DMS 273 treated with DMSO at 0.1 percent for 48 hours (cell line): ENCODE data around the gene KCNK4.
A peak's percentile ranks its signal among the peaks of the same experiment; 100 is the strongest.
"Not testable (repeated sequence)": the region's sequence is repeated elsewhere in the genome, so short reads cannot be mapped to it uniquely, and the experiment has no call there.

Source experiments
- DNase-seq: peaks from one replicate; lab custom pipeline; 2025; lab: John Stamatoyannopoulos, UW

Gene KCNK4

DNA sequence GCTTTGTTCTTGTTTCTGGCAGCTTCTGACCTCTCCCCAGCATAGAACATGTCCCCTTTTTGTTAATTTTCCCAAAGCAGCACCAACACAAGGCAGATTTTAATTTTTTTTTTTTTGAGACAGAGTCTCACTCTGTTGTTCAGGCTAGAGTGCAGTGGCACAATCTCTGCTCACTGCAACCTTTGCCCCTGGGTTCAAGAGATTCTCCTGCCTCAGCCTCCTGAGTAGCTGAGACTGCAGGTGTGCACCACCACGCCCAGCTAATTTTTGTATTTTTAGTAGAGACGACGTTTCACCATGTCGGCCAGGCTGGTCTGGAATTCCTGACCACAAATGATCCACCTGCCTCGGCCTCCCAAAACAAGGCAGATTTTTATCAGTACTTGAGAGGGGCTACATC lies 16.7 kb downstream of the KCNK4 start:
- DNase-seq: not testable (repeated sequence)

DNA sequence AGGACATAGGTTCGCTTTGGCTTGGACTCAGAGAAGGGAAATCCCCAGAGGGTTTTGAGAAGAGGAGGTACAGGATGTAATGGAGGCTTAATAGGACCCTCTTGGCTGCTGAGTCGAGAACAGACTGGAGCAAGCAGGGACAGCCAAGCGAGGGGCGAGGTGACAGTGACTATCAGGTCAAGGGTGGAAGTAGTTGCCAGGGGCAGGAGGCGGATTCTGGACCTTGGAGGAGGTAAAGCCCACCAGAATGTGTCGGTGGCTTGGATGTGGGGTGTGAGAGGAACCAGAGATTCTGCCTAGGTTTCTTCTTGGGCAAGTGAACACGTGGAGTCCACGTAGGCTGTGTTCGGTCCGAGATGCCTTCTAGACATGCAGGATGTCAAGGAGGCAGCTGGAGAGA lies 21.8 kb downstream of the KCNK4 start:
- DNase-seq: no peak

DNA sequence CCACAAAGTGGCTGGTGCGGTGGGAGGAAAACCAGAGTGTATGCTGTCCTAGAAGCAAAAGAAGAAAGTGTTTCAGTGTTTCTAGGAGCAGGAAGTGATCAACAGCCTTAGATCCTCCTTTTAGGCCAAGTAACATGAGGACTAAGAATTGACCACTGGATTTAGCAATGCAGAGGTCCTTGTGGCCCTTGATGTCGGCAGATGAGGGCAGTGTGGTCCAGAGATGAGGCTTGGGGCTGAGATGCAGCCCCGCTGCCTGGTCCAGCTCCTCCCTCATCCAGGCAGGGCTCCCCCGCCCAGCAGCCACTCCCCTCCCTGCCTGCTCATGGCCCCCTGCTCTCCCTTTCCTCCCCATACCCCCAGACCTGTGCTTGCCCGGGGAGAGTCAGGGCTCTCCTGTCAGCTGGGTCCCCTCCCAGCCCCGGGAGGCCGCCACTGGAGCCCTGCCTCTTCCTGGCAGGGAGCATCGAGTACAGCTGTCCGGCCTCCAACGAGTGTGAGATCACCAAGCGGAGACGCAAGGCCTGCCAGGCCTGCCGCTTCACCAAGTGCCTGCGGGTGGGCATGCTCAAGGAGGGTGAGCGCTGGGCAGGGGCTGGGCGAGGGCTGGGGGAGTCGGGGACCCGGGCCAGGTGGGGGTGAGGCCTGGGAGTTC lies 22.5 kb downstream of the KCNK4 start:
- DNase-seq: no peak

DNA sequence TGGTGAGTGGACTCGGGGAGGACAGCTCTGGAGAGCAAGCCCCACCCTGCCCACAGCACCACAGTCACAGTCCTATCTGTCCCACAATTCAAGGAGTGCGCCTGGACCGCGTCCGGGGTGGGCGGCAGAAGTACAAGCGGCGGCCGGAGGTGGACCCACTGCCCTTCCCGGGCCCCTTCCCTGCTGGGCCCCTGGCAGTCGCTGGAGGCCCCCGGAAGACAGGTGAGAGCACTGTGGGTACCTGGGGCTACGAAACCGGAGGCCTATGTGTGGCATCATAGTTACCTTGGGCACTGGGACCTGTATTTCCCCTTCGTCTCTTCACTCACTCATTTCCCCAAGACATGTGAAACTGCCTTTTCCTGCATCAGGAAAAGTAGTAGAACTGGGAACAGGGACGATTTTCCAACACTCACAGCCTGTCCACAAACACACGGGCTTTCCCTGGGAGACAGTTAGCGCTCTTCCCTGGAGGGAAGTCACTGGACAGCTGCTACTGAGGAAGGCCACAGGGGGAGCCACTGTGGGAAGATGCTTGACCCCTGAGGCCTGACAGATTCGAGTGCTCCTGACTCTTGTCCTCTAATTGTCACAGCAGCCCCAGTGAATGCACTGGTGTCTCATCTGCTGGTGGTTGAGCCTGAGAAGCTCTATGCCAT lies 23.2 kb downstream of the KCNK4 start:
- DNase-seq: no peak

DNA sequence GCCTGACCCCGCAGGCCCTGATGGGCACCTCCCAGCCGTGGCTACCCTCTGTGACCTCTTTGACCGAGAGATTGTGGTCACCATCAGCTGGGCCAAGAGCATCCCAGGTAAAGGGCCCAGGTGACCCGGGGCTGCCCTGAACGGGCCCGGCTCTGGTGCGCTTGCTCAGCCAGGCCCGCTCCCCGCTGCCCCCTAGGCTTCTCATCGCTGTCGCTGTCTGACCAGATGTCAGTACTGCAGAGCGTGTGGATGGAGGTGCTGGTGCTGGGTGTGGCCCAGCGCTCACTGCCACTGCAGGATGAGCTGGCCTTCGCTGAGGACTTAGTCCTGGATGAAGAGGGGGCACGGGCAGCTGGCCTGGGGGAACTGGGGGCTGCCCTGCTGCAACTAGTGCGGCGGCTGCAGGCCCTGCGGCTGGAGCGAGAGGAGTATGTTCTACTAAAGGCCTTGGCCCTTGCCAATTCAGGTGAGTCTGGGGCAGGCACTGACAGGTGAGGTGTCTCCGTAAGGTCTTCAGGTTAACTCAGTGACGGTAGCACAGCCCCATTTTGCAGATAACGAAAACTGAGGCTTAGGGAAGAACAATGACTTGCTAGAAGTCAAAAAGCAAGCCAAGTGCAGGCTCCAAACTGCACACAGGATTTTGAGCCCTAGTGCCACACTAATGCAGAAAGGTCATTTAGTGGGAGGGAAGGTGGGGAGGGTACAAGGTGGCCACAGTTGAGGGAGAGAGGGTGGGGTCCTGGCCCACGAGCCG lies 23.9 kb downstream of the KCNK4 start:
- no peak for DNase-seq

DNA sequence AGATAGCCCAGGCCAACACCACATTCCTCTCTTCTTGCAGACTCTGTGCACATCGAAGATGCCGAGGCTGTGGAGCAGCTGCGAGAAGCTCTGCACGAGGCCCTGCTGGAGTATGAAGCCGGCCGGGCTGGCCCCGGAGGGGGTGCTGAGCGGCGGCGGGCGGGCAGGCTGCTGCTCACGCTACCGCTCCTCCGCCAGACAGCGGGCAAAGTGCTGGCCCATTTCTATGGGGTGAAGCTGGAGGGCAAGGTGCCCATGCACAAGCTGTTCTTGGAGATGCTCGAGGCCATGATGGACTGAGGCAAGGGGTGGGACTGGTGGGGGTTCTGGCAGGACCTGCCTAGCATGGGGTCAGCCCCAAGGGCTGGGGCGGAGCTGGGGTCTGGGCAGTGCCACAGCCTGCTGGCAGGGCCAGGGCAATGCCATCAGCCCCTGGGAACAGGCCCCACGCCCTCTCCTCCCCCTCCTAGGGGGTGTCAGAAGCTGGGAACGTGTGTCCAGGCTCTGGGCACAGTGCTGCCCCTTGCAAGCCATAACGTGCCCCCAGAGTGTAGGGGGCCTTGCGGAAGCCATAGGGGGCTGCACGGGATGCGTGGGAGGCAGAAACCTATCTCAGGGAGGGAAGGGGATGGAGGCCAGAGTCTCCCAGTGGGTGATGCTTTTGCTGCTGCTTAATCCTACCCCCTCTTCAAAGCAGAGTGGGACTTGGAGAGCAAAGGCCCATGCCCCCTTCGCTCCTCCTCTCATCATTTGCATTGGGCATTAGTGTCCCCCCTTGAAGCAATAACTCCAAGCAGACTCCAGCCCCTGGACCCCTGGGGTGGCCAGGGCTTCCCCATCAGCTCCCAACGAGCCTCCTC lies 24.8 kb downstream of the KCNK4 start:
- not testable (repeated sequence) for DNase-seq

DNA sequence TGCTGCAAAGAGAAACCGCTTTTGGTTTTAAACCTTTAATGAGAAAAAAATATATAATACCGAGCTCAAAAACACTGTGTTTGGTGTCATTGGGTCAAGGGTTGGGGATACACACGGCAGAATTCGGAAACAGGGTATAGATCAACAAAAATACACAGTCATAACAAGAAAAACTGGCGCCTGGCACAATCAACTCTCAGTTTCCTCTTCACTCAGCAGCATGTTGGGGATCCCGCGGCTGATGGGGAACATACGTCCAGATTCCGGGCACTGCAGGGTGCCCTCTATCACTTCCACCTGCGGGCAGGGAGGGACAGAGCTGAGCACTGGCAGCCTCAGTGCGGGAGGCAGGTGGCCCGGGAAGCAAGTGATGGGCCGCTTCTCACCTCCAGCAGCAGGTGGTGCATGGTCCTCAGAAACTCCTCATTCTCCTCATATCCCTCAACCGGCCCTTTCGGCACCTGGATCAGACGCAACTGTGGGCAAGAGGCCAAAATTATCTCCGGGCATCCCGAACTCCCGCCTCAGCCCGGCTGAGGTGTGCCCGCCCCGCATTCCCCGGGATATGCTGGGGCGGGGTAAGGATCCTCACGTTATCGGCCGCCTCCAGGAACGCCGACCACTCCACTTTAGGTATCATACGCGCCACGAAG lies 25.7 kb downstream of the KCNK4 start:
- no peak for DNase-seq

DNA sequence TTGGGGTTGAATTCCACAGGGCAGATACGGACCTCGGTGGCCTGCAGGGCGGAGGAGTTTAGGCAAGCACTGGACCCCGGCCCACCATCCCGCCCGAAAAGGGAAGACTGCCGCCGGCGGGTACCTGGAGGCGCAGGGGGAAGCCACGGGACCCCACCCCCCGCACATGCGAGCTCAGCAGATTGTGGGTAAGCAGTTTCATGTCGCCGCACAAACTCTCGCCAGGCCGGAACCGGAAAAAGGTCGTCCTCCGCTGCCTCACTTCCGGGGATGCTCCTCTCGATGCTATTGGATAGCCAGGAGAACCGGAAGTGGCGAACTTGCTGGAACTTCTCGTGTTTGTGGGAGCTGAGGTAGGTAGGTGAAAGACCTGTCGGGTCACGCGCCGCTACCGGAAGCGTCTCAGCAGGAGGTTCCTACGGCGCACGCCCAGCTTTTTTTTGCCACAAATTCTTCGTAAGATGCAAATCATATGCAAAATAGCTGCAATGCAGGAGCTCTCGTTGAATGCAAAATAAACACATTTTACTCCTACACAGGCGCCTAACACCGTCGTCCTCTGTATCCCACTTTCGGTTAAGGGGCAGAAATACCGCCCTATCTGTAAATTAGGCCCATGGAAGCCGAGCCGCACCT lies 26.3 kb downstream of the KCNK4 start, which contains the start of gene TRMT112:
TSS of gene TRMT112 (minus strand) at position 235 of the 636 bp plus-strand sequence. CDS start at position 202, 33 bp downstream.
- DNase-seq: peak; percentile 79

DNA sequence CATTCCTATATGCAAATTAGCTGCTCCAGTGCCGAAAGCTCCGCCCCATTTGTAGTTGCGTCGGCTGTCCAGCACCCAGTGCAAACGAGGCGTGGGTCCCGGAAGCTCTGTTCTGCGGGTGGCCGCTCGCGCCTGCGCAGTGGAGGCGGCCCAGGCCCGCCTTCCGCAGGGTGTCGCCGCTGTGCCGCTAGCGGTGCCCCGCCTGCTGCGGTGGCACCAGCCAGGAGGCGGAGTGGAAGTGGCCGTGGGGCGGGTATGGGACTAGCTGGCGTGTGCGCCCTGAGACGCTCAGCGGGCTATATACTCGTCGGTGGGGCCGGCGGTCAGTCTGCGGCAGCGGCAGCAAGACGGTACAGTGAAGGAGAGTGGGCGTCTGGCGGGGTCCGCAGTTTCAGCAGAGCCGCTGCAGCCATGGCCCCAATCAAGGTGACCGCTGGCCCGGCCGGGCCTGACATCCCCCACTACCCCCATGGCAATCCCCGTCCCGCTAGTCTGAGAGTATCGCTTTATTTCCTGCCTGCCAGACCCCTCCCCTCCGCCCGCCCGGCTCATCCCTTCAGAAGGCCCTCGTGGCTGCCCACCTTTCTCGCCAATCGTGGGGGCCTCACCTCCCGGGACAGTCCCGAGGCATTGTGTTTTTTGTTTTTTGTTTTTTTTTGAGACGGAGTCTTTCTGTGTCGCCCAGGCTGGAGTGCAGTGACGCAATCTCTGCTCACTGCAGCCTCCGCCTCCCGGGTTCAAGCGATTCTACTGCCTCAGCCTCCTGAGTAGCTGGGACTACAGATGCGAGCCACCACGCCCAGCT lies 27.1 kb downstream of the KCNK4 start, which contains the start of gene PRDX5:
TSS of gene PRDX5 (plus strand) at position 161 of the 805 bp plus-strand sequence. CDS start at position 256, 95 bp downstream.
- DNase-seq: peak; percentile 74

DNA sequence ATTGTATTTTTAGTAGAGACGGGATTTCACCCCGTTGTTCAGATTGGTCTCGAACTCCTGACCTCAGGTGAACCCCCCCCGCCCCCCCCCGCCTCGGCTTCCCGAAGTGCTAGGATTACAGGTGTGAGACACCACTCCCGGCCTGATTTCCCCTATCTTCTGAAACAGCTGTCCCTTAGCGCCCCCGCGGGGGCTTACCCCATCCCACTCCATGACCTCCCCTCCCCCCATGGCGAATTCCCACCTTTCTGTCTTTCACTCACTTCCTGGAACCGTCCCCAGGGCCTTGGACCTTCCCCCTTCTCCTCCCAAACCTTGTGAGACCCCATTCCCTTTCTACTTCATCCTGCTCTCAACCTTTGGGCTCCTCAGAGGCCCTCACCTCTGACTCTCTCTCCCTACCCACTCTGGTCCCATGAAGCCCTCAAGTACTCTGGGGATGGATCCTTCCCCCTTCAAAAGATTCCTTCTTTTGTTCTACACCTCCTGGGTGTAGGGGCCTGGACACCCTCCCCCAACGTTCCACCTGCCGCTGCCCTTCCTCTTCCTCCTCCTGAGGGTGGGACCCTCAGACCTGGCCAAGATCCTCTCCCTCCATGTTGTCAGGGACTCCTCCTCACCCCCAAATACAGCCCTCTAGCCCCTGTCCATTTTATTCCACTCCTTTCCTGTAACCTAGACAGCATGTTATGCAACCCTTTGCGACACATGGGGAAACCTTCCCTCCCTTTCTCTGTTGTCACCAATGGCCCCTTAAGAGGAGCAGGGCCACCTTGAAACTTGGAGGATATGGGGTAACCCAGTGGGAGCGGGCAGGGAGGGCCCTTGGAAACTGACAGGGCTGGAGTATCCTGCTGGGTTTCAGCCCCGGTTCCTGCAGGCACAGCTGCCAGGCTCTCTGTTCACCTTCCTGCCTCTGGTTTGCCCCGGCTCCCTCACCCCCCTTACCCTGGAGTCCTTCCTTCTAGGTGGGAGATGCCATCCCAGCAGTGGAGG lies 28.0 kb downstream of the KCNK4 start:
- no peak for DNase-seq

DNA sequence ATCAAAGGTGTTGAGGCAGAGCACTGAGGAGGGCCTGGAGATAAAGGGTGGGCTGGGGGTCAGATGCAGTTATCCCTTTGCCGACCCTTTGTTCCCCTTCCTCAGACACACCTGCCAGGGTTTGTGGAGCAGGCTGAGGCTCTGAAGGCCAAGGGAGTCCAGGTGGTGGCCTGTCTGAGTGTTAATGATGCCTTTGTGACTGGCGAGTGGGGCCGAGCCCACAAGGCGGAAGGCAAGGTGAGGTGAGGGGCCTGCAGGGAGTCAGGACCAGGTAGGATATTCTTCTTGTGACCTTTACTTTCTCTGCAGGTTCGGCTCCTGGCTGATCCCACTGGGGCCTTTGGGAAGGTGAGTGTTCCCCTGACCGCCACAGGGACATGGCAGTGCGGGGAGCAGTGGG lies 29.5 kb downstream of the KCNK4 start:
- no peak for DNase-seq

DNA sequence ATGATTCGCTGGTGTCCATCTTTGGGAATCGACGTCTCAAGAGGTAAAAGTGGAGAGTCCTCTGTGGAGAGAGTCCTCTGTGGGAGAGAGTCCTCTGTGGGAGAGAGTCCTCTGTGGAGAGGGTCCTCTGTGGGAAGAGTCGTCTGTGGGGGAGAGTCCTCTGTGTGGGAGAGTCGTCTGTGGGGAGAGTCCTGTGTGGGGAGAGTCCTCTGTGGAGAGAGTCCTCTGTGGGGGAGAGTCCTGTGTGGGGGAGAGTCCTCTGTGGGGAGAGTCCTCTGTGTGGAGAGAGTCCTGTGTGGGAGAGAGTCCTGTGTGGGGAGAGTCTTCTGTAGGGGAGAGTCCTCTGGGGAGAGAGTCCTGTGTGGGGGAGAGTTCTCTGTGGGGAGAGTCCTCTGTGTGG lies 29.9 kb downstream of the KCNK4 start:
- no peak for DNase-seq

DNA sequence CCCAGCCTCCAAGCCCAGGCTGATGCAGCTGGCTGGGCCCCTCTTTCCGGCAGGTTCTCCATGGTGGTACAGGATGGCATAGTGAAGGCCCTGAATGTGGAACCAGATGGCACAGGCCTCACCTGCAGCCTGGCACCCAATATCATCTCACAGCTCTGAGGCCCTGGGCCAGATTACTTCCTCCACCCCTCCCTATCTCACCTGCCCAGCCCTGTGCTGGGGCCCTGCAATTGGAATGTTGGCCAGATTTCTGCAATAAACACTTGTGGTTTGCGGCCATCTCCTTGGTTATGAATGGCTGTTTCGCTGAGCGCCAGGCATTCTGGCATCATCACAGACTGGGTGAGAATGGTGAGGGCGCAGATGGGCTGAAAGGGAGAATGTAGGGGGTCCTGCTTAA lies 30.4 kb downstream of the KCNK4 start:
- DNase-seq: no peak

DNA sequence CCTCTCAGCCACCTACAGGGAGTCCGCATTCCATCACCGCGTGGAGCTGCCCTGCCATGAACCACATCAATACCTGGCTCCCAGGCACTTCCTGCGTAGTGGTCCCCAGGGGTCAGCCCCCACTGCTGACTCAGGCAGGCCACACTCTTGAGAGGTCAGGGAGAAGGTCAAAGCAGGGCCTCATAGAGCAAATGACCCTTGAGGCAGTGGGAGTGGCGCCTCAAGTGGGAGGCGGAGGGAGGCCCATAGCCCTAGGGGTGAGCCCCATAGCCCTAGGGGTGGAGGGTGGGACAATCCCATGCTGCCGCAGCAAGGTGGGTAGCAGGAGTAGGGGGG lies 31.8 kb downstream of the KCNK4 start:
- DNase-seq: no peak

DNA sequence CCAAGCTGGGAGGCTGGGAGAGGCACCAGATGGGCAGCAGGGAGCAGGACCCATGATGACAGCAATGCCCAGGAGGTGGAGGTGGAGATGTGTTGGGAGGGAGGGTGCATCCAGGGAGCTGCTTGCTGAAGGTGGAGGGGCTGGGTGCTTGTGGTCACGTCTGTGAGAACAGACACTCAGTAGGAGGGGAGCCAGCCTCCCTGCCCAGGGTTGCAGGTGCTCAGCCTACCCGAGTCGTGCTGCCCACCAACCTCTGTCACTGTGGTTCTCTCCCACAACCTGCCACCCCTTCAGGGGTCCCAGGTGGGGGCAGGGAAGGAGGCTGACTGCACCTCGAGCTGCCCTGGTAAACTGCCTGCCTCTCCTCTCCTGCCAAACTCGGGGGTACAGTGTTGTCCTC lies 32.3 kb downstream of the KCNK4 start:
- DNase-seq: no peak

DNA sequence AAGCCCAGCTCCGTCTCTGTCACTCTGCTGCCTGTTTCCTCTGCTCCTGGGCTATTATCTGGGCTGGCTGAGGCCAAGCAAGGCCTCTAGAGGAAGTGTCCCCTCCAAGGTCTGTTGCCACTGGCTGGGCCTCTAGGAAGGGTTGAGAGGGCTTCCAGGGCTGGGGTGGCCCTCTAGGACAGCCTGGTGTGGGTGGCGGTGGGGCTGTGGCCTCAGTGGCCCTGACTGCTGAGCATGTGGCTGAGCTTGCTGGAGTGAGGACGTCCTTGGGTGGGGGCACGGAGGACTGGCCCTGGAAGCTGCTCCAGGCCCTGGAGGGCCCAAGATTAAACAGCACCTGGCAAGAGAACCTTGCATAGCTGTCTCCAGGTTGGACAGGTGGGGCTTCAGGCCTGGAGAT lies 32.9 kb downstream of the KCNK4 start:
- DNase-seq: not testable (repeated sequence)

DNA sequence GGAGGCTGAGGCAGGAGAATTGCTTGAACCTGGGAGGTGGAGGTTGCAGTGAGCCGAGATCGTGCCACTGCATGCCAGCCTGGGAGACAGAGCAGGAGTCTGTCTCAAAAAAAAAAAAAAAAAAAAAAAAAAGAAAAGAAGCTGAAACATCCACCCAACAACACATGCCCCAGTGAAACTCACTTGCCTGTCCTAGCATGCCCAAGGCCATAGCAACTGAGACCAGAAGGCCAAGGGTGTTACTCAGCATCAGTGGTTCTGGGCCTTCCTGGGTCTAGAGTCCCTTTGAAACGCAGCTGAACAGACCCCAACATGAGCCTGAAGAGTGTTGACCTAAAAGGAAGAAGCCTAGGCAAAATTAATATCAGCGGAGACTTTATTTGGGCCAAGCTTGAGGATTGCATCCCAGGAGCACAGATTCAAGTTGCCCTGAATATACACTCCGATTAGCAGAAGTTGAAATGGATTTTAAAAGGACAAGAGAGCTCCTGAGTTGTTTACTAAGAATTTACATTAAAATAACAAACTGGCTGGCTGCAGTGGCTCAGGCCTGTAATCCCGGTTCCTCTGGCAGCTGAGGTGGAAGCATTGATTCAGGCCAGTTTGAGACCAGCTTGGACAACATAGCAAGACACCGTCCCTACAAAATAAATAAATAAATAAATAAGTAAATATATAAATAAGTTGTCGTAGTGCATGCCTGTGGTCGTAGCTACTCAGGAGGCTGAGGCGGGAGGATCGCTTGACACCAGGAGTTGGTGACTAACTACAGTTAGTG lies 33.8 kb downstream of the KCNK4 start:
- no peak for DNase-seq

DNA sequence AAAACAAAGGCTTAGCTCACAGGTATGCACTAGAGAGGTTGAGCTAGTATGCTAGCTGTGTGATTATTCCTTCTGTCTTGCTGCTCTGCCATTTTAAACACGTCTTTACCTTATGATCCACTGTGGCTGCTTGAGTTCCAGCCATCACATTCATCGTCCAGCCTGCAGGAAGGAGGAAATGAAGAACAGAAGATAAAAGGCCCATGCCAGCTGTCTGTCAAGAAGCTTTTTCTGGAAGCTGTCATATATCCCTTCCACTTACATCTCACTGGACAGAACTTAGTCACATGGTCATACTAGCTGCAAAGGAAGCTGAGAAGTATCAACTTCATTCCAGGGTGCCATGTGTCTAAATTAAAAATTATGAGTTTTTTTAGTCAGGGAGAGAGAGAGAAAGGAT lies 36.3 kb downstream of the KCNK4 start:
- DNase-seq: no peak
